Measurements from ENCODE around the gene FBXL20.

FBXL20 gene

DNA sequence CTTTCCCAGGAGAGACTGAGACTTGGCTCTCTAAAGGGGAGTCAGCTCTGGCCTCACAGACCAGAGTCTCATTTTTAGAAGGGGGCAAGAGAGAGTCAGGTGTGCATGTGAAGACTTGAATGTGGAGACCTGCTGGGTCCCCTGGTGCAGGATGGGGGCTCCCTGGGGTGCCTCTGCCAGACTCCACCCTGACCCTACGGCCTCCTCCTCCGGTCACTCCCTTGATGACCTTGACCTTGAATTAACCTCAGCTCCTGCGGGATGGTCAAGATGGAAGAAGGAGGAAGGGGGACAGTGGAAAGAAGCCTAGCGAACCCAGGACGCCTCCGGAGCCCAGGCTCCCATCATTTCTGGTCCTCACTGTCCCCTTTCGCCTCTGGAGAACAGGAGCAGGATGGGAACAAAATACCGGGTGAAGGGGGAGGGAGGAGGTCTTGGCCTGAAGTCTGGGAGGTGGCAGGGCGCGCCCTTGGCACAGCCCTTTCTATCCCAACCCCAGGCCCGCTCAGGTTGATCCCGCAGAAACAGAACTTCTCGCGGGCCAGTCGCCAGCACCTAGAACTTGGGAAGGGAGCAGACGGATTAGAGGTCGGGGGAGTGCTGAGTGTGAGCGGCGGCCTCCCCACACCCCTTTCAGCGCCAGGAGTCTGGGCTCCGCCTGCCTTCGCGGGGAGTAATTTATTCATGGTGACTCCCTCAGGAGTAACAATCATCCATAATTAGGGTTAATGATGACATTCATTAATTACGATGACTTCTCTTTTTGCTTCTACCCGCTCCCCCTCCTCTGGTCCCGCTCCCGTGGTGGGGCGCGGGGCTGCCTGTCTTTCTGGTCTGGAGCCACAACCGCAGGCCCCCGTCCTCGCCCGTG is 177.3 kb downstream of the FBXL20 start:
- DNase-seq, result no peak

DNA sequence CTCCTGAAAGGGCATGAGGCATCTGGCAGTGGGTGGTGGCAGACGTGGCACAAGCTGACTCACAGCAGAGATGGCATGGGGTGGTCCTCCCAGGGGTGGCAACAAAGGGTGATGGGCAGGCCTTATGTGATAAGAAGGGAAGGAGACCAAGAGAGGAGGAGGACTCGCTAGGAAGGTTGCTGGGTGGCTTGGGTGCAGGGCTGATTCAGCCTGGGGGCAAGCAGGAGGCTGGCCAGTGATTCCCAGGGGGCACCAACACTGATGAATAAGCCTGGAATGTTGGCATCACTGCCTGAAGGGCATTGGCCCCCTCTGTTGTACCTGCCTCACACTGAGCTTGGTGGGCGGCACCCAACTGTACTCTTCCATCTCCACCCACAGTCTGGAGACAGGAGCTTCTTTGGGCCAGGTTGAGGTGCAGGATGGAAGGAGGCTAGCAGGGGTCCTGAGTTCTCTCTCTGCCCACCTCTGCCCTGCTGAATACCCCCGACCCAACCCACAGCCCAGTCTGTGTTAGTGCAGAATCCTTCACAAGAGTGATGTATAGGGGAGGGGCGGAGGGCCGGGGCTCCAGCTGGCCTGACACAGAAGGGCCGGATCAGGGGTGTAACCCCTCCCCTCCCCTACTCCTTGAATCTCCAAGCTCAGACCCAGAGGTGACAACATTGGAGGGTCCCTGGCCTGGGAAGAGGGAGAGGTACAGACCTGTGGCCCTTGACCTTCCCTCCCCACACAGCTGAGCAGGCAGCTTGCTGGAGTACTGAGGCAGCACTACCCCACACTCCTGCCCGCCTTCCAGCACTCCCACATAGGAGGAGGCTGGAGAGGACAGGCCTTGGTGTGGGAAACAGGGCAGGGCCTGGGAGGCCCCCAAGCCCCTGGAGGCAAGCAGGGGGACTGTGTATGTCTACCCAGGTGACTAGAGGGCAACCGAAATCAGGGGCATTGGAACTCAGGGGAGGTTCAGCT is 178.3 kb downstream of the FBXL20 start:
- DNase-seq, result no peak

DNA sequence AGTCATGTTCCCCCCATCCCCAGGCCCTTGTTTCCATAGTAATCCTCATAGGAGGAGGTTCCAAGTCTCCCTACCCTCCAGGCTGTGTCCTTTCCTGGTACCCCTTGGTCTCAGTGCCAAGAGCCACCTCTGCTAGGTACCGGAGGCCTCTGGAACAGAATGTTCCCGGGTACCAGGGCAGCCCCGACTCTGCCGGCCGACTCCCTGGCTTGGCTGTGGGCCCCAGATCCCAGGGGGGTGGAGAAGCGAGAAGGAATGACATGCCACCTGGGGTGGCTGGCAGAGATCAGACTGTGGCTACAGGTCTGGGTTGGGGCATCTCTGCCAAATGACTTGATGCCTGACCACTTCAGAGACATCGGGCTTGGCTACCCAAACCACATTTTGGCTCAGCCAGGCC is 179.3 kb downstream of the FBXL20 start:
- DNase-seq, result no peak

DNA sequence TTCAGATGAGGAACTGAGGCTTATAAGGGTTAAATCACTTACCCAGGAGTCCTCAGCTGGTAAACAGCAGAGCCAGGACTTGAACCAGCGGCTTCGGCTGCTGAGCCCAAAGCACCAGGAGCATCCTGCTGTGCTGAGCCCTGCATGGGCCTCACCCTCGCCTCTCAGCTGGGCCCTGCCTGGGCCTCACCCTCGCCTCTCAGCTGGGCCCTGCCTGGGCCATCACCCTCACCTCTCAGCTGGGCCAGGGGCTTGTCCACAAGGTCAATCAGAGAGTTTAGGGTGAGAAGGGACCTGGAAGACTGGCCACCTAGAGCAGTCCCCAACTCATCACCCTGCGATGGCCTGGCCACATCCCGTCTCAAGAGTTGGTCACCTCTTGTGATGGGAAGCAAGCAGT is 179.9 kb downstream of the FBXL20 start:
- DNase-seq, result no peak

GRCh38 chr17:39219647-39220154 is 181.7 kb downstream of the FBXL20 start:
- no peak for DNase-seq

DNA sequence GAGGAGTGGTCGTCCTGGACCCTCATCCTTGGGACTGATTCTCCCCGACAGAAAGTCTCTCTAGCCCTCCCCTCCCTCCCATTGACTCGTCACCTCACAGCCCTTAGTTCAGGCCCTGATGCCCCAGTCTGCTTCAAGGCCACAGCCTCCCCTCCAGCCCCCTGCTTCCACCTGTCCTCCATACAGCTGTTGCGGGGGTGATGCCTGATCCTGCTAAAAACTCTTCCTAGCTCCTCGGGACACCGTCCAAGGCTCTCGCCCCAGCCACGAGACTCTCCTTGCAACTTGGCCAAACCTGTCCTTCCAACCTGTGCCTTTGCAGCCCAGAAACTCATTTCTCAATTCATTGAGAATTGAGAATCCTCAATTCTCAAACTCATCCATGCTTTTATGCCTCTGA is 182.5 kb downstream of the FBXL20 start:
- no peak for DNase-seq

GRCh38 chr17:39217734-39218369 is 183.6 kb downstream of the FBXL20 start:
- no peak for DNase-seq

DNA sequence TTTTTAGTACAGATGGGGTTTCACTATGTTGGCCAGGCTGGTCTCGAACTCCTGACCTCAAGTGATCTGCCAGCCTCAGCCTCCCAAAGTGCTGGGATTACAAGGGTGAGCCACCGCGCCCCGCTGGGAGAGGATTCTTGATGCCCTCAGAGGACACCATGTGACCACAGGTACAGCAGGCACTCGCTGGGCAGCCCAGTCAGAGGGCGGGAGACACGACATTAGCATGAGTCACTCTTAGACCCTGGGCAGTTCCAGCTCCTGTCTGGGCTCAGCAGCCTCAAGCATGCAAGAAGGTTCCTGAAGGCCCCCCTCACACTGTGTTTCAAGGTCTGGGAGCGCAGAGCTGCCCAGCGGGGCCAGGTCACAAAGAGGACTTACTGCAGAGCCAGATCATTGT is 187.6 kb downstream of the FBXL20 start:
- DNase-seq, result no peak

DNA sequence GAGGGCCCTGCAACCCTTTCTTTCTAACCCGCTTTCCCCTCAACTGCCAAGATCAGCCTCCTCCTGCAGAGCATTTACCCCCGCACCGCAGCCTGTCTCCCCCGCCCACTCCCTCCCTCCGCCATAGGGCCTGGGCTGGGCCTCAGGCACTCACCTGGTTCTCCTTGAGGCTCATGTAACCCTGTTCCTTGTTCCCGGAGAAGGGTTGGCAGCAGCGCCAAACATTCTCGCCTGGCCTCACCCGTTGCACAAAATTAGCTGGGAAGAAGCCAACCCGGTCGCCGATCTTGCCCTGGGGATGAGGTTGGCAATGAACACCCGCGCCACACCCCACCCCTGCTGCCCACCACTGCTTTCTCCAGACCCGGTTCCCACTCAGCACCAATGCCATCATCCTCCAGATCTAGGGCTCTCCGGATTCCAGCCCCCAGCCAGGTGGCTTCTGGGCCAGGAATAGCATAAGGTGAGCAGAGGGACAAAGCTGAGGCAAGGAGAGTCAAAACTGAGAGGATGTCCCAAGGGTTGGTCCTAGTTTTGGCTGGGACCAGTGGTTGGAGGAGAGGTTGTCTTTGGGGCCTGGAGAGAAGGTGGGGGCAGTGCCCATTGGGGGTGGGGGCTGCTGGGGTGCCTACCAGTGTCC is 188.5 kb downstream of the FBXL20 start:
- no peak for DNase-seq

DNA sequence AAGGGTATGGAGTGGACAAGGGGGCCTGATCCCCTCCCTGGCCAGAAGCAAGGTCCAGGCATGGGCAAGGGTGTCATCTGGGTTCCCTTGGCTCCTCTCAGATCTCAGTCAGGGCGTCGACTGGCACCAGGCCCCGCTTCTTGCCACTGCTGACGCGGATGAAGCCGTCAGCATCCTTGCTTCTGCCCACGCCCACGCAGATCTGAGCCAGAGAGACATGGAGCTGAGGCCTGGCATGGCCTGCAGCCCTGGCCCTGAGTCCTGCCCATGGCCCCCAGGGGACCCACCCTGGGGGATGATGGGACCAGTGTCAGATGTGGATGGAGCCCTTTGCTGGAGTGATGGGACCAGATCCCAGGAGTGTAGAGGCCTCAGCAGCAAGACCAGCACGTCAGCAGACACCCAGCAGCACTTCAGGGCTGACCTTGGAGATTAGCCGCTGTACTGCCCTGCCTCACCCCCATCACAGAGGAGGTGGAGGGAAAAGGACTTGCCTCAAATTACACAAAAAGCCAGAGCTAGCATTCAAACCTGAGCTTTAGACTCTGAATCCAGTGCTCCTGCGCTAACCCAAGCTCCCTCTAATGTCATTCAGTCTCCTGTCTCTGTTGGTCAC is 189.1 kb downstream of the FBXL20 start:
- DNase-seq, result no peak

- no peak for DNase-seq
These were observed 191.4 kb downstream of the FBXL20 start for GRCh38 chr17:39210093-39210434.

DNA sequence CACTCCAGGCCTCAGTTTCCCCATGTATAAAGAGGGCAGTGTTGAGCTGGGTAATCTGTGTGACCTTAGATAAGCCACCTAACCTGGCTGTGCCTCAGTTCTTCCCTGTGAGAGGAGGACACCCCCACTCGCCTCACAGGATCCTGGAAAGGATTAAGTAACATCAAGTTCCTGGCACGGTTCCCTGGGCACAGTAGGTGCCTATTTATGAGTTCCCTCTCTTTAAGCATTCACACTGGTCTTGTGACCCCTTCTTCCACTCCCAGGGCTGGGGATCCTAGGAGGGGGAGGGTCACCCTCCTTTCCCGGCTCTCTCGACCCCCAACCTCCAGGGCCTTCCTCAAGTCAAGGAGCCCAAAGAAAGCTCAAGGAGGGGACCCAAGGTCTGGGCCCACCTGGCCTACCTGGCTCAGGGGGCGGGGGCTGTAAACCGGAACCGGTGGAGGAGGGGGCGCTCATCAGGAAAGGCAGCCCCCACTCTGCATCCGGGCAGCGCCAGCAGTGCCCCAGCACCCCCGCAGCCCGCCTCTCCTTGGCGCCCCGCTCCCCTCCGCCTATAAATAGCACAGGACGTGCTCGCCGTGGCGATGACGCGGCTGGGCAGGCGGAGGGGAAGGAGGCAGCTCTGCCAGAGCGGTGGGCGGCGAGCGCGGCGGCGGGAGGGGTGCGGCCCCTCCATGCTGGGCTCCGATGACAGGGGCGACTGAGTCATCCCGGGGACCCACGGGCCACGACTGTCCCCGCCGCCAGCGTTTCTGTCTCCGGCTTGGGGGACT is 191.9 kb downstream of the FBXL20 start:
- DNase-seq, result peak; percentile 74

- DNase-seq, result no peak
These were observed 192.5 kb downstream of the FBXL20 start for GRCh38 chr17:39208893-39209292.

DNA sequence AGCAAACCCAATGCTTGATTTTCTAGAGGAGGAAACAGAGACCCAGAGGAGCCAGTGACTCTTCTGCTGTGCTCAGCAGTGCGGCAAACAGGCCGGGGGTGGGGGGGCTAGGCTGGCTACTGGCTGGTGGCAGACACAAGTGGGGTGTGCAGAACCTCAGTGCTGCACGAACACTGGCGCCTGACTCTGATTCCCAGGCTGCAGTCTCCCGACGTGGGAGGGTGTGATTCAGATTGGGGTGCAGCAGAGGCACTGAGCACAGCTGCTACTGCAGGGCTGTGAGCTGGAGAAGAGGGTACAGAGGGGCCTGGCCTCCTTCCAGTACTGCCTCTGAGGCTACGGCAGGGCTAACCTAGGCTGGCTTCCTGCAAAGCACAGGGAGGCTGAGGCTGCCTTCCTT is 193.3 kb downstream of the FBXL20 start:
- no peak for DNase-seq

- no peak for DNase-seq
These were observed 196.3 kb downstream of the FBXL20 start for GRCh38 chr17:39205112-39205526.

GRCh38 chr17:39204245-39204644 is 197.2 kb downstream of the FBXL20 start:
- DNase-seq, result no peak

Measured in fibroblast of skin of right quadriceps (primary cell).